ENCODE data around the gene C12orf76. TPM values are rescaled to one million over a fixed set of nuclear protein-coding genes. Genes with fewer than 3 reads are reported as not detected.

The C12orf76 gene
- polyA plus RNA-seq, 1 of the 3 experiments (the other 2 are of a cell fraction) = 29.2 TPM

DNA sequence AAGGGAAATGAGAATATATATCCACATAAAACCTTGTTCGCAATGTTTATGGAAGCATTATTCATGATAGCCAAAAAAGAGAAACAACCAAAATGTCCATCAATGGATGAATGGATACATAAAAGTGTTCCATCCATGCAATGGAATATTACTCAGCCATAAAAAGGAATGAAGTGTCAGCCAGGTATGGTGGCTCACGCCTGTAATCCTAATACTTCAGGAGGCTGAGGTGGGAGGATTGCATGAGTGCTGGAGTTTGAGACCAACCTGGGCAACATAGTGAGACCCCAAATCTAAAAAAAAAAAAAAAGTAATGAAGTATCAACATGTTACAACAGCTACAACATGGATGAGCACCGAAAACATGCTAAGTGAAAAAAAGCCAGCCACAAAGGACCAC is 23.6 kb upstream of the C12orf76 start:
- Histone ChIP-seq H3K36me3 (replicated peaks in 1 of 2; ENCODE audit: control insufficient read depth in 1 of 2, insufficient read depth in 2 of 2, low read length in 1 of 2) (no peaks in the 10 kb centered on the region), H3F3A (replicated peaks; ENCODE audit: insufficient read depth) (no peaks in the 10 kb centered on the region), H3K4me2 (no peak overlapping the region), H3K9me3 (no peaks in the 10 kb centered on the region), H3K27ac (ENCODE audit: low read depth in 2 of 2, low read length in 1 of 2) (no peak overlapping the region), H3K79me2 (ENCODE audit: insufficient read depth) (no peaks in the 10 kb centered on the region), H3K9ac (no peak overlapping the region), H3K4me3 (ENCODE audit: low read depth in 2 of 2, low read length in 1 of 2) (no peak overlapping the region), H2AFZ (ENCODE audit: low read depth) (no peak overlapping the region), H4K20me1 (ENCODE audit: insufficient read depth) (no peaks in the 10 kb centered on the region), H3K27me3 (ENCODE audit: insufficient read depth) (no peaks in the 10 kb centered on the region), H3K4me1 (ENCODE audit: control insufficient read depth in 1 of 2, insufficient read depth in 2 of 2, low read depth in 1 of 2, low read length in 1 of 2) (peaks cover 0 to 7% of the 10 kb centered on the region in 2 experiments; a peak in 1 of 4 replicates), H3K9me2 (no peaks in the 10 kb centered on the region)
- POLR2A ChIA-PET = no interaction called here
- no peak for DNase-seq
- CTCF ChIA-PET = no interaction called here
- TF ChIP-seq, protein P1, sequence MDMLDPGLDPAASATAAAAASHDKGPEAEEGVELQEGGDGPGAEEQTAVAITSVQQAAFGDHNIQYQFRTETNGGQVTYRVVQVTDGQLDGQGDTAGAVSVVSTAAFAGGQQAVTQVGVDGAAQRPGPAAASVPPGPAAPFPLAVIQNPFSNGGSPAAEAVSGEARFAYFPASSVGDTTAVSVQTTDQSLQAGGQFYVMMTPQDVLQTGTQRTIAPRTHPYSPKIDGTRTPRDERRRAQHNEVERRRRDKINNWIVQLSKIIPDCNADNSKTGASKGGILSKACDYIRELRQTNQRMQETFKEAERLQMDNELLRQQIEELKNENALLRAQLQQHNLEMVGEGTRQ (IDR thresholded peaks at IDR 0.05; ENCODE audit: borderline replicate concordance, low read depth, low read length) = no peak
- TF ChIP-seq, protein P2, sequence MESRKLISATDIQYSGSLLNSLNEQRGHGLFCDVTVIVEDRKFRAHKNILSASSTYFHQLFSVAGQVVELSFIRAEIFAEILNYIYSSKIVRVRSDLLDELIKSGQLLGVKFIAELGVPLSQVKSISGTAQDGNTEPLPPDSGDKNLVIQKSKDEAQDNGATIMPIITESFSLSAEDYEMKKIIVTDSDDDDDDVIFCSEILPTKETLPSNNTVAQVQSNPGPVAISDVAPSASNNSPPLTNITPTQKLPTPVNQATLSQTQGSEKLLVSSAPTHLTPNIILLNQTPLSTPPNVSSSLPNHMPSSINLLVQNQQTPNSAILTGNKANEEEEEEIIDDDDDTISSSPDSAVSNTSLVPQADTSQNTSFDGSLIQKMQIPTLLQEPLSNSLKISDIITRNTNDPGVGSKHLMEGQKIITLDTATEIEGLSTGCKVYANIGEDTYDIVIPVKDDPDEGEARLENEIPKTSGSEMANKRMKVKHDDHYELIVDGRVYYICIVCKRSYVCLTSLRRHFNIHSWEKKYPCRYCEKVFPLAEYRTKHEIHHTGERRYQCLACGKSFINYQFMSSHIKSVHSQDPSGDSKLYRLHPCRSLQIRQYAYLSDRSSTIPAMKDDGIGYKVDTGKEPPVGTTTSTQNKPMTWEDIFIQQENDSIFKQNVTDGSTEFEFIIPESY (IDR thresholded peaks at IDR 0.05; ENCODE audit: borderline replicate concordance, low read depth) = no peak
- TF ChIP-seq NFIC (IDR thresholded peaks at IDR 0.05; ENCODE audit: borderline replicate concordance) (no peak), MXI1 (IDR thresholded peaks at IDR 0.05; ENCODE audit: low read depth, low read length) (no peak)
- TF ChIP-seq, protein P3, sequence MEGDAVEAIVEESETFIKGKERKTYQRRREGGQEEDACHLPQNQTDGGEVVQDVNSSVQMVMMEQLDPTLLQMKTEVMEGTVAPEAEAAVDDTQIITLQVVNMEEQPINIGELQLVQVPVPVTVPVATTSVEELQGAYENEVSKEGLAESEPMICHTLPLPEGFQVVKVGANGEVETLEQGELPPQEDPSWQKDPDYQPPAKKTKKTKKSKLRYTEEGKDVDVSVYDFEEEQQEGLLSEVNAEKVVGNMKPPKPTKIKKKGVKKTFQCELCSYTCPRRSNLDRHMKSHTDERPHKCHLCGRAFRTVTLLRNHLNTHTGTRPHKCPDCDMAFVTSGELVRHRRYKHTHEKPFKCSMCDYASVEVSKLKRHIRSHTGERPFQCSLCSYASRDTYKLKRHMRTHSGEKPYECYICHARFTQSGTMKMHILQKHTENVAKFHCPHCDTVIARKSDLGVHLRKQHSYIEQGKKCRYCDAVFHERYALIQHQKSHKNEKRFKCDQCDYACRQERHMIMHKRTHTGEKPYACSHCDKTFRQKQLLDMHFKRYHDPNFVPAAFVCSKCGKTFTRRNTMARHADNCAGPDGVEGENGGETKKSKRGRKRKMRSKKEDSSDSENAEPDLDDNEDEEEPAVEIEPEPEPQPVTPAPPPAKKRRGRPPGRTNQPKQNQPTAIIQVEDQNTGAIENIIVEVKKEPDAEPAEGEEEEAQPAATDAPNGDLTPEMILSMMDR (IDR thresholded peaks at IDR 0.05) = no peak
- 88% methylated on average over 3 of the region's 3 CpGs for WGBS (ENCODE audit: low lambda C conversion rate)

DNA sequence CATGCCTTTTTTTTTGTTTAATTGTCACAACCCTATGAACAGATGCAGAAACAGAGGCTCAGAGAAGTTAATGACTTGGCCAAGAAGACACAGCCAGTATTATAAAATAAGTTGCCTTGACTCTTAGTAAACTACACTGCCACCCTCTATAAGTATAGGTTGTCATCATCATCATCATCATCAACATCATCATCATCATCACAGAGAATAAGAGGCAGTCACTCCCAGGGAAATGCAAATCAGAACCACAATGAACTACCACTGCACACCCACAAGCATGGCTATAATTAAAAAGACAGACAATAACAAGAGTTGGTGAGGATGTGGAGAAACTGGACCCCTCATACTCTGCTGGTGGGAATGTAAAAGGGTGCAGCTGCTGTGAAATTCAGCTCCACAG is 23.2 kb upstream of the C12orf76 start:
- H3K4me1 ChIP-seq (ENCODE audit: control insufficient read depth in 1 of 2, insufficient read depth in 2 of 2, low read depth in 1 of 2, low read length in 1 of 2) = peaks cover 0 to 7% of the 10 kb centered on the region in 2 experiments; a peak in 1 of 4 replicates
- CTCF ChIA-PET = no interaction called here
- TF ChIP-seq NFIC (IDR thresholded peaks at IDR 0.05; ENCODE audit: borderline replicate concordance) (no peak), GABPA (IDR thresholded peaks at IDR 0.05; ENCODE audit: low read depth) (no peak), RAD21 (IDR thresholded peaks at IDR 0.05; ENCODE audit: low read length) (no peak), RFX5 (IDR thresholded peaks at IDR 0.05; ENCODE audit: low read length) (no peak), POLR2AphosphoS5 (IDR thresholded peaks at IDR 0.05; ENCODE audit: low read depth, low read length) (no peak), NRF1 (IDR thresholded peaks at IDR 0.05; ENCODE audit: low read depth, low read length) (no peak), RCOR1 (IDR thresholded peaks at IDR 0.05; ENCODE audit: low read length) (no peak), RXRA (IDR thresholded peaks at IDR 0.05; ENCODE audit: borderline replicate concordance, low read depth) (no peak), EZH2phosphoT487 (IDR thresholded peaks at IDR 0.05; ENCODE audit: borderline replicate concordance, low read depth) (no peak), ELF1 (IDR thresholded peaks at IDR 0.05) (no peak)
- TF ChIP-seq, protein P4, sequence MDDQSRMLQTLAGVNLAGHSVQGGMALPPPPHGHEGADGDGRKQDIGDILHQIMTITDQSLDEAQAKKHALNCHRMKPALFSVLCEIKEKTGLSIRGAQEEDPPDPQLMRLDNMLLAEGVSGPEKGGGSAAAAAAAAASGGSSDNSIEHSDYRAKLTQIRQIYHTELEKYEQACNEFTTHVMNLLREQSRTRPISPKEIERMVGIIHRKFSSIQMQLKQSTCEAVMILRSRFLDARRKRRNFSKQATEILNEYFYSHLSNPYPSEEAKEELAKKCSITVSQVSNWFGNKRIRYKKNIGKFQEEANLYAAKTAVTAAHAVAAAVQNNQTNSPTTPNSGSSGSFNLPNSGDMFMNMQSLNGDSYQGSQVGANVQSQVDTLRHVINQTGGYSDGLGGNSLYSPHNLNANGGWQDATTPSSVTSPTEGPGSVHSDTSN (IDR thresholded peaks at IDR 0.05) = no peak
- TF ChIP-seq, protein P5, sequence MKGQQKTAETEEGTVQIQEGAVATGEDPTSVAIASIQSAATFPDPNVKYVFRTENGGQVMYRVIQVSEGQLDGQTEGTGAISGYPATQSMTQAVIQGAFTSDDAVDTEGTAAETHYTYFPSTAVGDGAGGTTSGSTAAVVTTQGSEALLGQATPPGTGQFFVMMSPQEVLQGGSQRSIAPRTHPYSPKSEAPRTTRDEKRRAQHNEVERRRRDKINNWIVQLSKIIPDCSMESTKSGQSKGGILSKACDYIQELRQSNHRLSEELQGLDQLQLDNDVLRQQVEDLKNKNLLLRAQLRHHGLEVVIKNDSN (IDR thresholded peaks at IDR 0.05; ENCODE audit: borderline replicate concordance, low read depth) = no peak
- TF ChIP-seq, protein P6, sequence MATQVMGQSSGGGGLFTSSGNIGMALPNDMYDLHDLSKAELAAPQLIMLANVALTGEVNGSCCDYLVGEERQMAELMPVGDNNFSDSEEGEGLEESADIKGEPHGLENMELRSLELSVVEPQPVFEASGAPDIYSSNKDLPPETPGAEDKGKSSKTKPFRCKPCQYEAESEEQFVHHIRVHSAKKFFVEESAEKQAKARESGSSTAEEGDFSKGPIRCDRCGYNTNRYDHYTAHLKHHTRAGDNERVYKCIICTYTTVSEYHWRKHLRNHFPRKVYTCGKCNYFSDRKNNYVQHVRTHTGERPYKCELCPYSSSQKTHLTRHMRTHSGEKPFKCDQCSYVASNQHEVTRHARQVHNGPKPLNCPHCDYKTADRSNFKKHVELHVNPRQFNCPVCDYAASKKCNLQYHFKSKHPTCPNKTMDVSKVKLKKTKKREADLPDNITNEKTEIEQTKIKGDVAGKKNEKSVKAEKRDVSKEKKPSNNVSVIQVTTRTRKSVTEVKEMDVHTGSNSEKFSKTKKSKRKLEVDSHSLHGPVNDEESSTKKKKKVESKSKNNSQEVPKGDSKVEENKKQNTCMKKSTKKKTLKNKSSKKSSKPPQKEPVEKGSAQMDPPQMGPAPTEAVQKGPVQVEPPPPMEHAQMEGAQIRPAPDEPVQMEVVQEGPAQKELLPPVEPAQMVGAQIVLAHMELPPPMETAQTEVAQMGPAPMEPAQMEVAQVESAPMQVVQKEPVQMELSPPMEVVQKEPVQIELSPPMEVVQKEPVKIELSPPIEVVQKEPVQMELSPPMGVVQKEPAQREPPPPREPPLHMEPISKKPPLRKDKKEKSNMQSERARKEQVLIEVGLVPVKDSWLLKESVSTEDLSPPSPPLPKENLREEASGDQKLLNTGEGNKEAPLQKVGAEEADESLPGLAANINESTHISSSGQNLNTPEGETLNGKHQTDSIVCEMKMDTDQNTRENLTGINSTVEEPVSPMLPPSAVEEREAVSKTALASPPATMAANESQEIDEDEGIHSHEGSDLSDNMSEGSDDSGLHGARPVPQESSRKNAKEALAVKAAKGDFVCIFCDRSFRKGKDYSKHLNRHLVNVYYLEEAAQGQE (IDR thresholded peaks at IDR 0.05; ENCODE audit: low read depth, low read length) = no peak
- TF ChIP-seq, protein P7, sequence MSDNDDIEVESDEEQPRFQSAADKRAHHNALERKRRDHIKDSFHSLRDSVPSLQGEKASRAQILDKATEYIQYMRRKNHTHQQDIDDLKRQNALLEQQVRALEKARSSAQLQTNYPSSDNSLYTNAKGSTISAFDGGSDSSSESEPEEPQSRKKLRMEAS (IDR thresholded peaks at IDR 0.05; ENCODE audit: low read depth) = no peak

More for the DNA sequence above, 23.2 kb upstream of the C12orf76 start:
- H3F3A ChIP-seq (replicated peaks; ENCODE audit: insufficient read depth) = no peaks in the 10 kb centered on the region
- no peak overlapping the region for H2AFZ ChIP-seq (ENCODE audit: low read depth)
- H3K36me3 ChIP-seq (replicated peaks in 1 of 2; ENCODE audit: control insufficient read depth in 1 of 2, insufficient read depth in 2 of 2, low read length in 1 of 2) = no peaks in the 10 kb centered on the region
- POLR2A ChIA-PET = no interaction called here
- H3K9ac ChIP-seq = no peak overlapping the region
- DNase-seq = no peak
- no peaks in the 10 kb centered on the region for H4K20me1 ChIP-seq (ENCODE audit: insufficient read depth)
- H3K79me2 ChIP-seq (ENCODE audit: insufficient read depth) = no peaks in the 10 kb centered on the region
- H3K27me3 ChIP-seq (ENCODE audit: insufficient read depth) = no peaks in the 10 kb centered on the region
- no peak overlapping the region for H3K27ac ChIP-seq (ENCODE audit: low read depth in 2 of 2, low read length in 1 of 2)
- no peak overlapping the region for H3K4me2 ChIP-seq
- no peaks in the 10 kb centered on the region for H3K9me3 ChIP-seq
- no peak overlapping the region for H3K4me3 ChIP-seq (ENCODE audit: low read depth in 2 of 2, low read length in 1 of 2)
- no peaks in the 10 kb centered on the region for H3K9me2 ChIP-seq
